Testis (tissue), 3 donors: ENCODE results near the gene SGPP2. TPM values are rescaled to one million over a fixed set of nuclear protein-coding genes. Genes with fewer than 3 reads are reported as not detected.

Source experiments
- DNase-seq: peaks from one replicate; pipeline ENCODE4 v3.0.0-alpha.2; 2019
- H3K27ac ChIP-seq, 2 donors: fragments of 200-600 bp; sonication (generic); one replicate each; pipeline ENCODE4 v1.5.1; 2019
- H3K27me3 ChIP-seq: fragments of 200-600 bp; sonication (generic); one replicate; pipeline ENCODE4 v1.5.1; 2019
- H3K36me3 ChIP-seq: fragments of 200-600 bp; sonication (generic); one replicate; pipeline ENCODE4 v1.5.1; 2017; ENCODE audit warnings: low read depth; ENCODE audit errors: missing control alignments
- H3K4me1 ChIP-seq: fragments of 200-600 bp; sonication (generic); one replicate; pipeline ENCODE4 v1.5.1; 2019
- H3K4me3 ChIP-seq, 2 donors: fragments of 200-600 bp; sonication (generic); one replicate each; pipeline ENCODE4 v1.5.1; 2017 to 2019
- H3K9me3 ChIP-seq: fragments of 200-600 bp; sonication (generic); one replicate; pipeline ENCODE4 v1.5.1; 2017
- CTCF ChIP-seq, 3 experiments: fragments of 450-650 bp in 2 of 3; fragments of 200-600 bp in 1 of 3; sonication (generic) in 1 of 3; IDR thresholded peaks; one replicate each; pipeline ENCODE4 v1.5.1; 2016 to 2019; ENCODE audit warnings: antibody characterized with exemption in 3 of 3, mild to moderate bottlenecking in 2 of 3, moderate library complexity in 1 of 3
- POLR2A ChIP-seq: fragments of 450-650 bp; IDR thresholded peaks from one replicate; pipeline ENCODE4 v1.6.1; 2017; ENCODE audit warnings: antibody characterized with exemption, mild to moderate bottlenecking, moderate library complexity
- WGBS, 2 donors: methylation state at CpG; one replicate each; pipeline ENCODE4 v1.1.5; 2018; 5-methylcytosine and 5-hydroxymethylcytosine counted together
- intact Hi-C: fragments of 100-400 bp; cut with DNase I; formaldehyde crosslinking; loops from one replicate; pipeline ENCODE4 v1.15.1; 2023; ENCODE audit warnings: low total_unique reads
- polyA plus RNA-seq: library from polyadenylated mRNA; stranded (reverse); fragments of 350-450 nt; fragmentation: Illumina TruSeq; extraction: RNeasy Lipid Tissue Mini Kit (QIAGEN cat#74804); gene quantifications from one replicate; pipeline ENCODE4 v1.2.3, GENCODE V29; 2014; ENCODE audit warnings: low read depth, low replicate concordance; ENCODE audit not compliant: insufficient read depth
- total RNA-seq, 2 donors: library from RNA; depleted of rRNA; stranded (reverse); fragments of >200 nt; gene quantifications; one replicate each; pipeline ENCODE4 v1.2.3, GENCODE V29; 2016

SGPP2 gene
- total and polyA plus RNA-seq, 3 donors from 2014 or later = 3.0 to 5.9 (median 3.1) TPM

DNA sequence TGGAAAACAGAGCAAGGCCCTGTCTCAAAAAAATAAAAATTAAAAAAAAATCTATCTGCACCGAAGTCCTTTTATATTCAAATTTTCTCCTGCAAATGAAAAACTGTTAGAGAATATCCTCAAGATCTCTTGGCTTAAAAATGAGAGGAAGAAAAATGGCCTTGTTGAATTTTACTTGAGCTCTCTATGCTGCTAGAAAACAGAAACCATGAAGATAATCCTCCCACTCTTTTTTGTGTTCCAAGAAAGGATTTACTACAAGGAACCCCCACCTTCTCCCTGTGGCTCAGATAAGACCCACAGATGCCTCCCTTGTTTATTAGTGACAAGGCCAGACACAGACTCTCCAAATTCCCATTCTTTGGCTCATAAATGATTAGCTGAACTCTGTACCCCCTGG, 71.0 kb downstream of the SGPP2 start:
- DNase-seq = no peak
- H3K27ac ChIP-seq = no peak overlapping the region
- intact Hi-C loops = no loop called here
- no peaks in the 10 kb centered on the region for H3K36me3 ChIP-seq
- 34 to 60% methylated on average over 1 of the region's 1 CpG for WGBS, 2 donors
- H3K4me3 ChIP-seq = no peak overlapping the region
- no peaks in the 10 kb centered on the region for H3K27me3 ChIP-seq
- no peak for TF ChIP-seq POLR2A
- H3K9me3 ChIP-seq = no peaks in the 10 kb centered on the region
- no peaks in the 10 kb centered on the region for H3K4me1 ChIP-seq

DNA sequence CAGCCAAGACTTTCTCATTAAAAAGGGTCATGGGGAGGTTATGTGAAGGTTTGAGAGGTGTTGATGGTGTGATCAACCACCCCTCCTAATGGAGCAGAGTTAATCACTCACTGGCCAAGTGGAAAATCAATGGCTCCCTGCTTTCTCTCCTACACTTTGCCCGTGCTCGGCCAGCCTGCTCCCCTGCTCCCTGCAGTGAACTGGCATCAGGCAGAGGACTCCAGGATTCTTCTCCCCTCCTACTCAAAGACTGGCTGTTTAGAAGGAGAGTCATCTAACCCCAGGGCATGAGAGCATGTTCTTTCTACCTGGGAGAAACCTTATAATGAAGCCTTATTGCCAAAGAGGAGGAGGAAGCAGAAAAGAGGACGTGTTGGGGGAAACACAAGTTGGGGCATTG, 74.9 kb downstream of the SGPP2 start:
- intact Hi-C loops = no loop called here
- H3K27ac ChIP-seq = no peak overlapping the region
- H3K36me3 ChIP-seq = no peaks in the 10 kb centered on the region
- H3K4me1 ChIP-seq = no peaks in the 10 kb centered on the region
- no peaks in the 10 kb centered on the region for H3K27me3 ChIP-seq
- no peaks in the 10 kb centered on the region for H3K9me3 ChIP-seq
- H3K4me3 ChIP-seq = no peak overlapping the region
- WGBS, 2 donors = 83 to 86% methylated on average over 1 to 3 of the region's 3 CpGs
- DNase-seq = no peak
- TF ChIP-seq POLR2A = no peak
- no peak for TF ChIP-seq CTCF (IDR thresholded peaks at IDR 0.05)

DNA sequence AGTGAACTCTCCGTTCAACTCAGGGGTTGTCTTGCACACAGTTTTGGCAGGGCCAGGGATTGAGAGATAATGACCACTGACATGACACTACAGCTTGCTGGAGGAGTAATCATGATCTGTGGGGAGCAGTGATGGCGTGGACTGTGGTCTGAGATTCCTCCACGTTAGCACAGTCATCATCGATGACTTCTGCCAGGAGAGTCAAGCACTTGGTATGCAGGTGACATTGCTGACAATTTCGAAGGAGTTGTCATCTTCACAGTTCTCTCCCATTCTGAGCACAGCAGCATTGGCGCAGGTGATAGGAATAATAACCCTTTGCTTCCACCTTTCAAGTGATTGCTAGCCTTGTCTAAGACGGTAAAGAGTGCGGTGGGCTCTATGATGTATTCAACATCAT, 79.8 kb downstream of the SGPP2 start:
- Histone ChIP-seq H3K27ac (no peak overlapping the region), H3K36me3 (no peaks in the 10 kb centered on the region), H3K4me3 (no peak overlapping the region), H3K27me3 (no peaks in the 10 kb centered on the region), H3K9me3 (no peaks in the 10 kb centered on the region), H3K4me1 (no peaks in the 10 kb centered on the region)
- 80 to 86% methylated on average over 8 of the region's 8 CpGs for WGBS, 2 donors
- no peak for DNase-seq
- intact Hi-C loops = no loop called here
- TF ChIP-seq POLR2A (no peak), CTCF (IDR thresholded peaks at IDR 0.05) (no peak)

- Histone ChIP-seq H3K36me3 (no peaks in the 10 kb centered on the region), H3K4me3 (no peak overlapping the region), H3K27ac (no peak overlapping the region), H3K4me1 (no peaks in the 10 kb centered on the region), H3K27me3 (no peaks in the 10 kb centered on the region), H3K9me3 (no peaks in the 10 kb centered on the region)
- 88 to 92% methylated on average over 2 of the region's 2 CpGs for WGBS, 2 donors
- no peak for DNase-seq
- no peak for TF ChIP-seq CTCF (IDR thresholded peaks at IDR 0.05)
- intact Hi-C loops = no loop called here
Measured at GRCh38 chr2:222504719-222505118, 80.4 kb downstream of the SGPP2 start.

- DNase-seq = no peak
Measured at GRCh38 chr2:222506230-222506935, 82.0 kb downstream of the SGPP2 start.

More at GRCh38 chr2:222506230-222506935, 82.0 kb downstream of the SGPP2 start:
- intact Hi-C loops = no loop called here
- H3K27me3 ChIP-seq = no peaks in the 10 kb centered on the region
- H3K9me3 ChIP-seq = no peaks in the 10 kb centered on the region
- H3K4me1 ChIP-seq = no peaks in the 10 kb centered on the region
- no peak overlapping the region for H3K4me3 ChIP-seq
- no peak overlapping the region for H3K27ac ChIP-seq
- 82 to 89% methylated on average over 5 of the region's 5 CpGs for WGBS, 2 donors
- TF ChIP-seq POLR2A (no peak), CTCF (IDR thresholded peaks at IDR 0.05) (no peak)
- no peaks in the 10 kb centered on the region for H3K36me3 ChIP-seq
